Stomach (tissue), 9 donors: Measurements from ENCODE around the gene RGS12. TPM values are rescaled to one million over a fixed set of nuclear protein-coding genes. Genes with fewer than 3 reads are reported as not detected.
A peak's percentile ranks its signal among the peaks of the same experiment; 100 is the strongest.

Experiments used
- DNase-seq, 2 donors: peaks; one replicate each; pipeline versions ENCODE4 v3.0.0 to v3.0.0-alpha.2; 2013 to 2019
- H3K27ac ChIP-seq, 5 donors: fragments of 200-600 bp in 4 of 5; sonication (generic) in 4 of 5; one replicate each; pipeline ENCODE4 v1.5.1; 2013 to 2019; ENCODE audit warnings: mild to moderate bottlenecking in 1 of 5, moderate library complexity in 1 of 5
- H3K27me3 ChIP-seq, 3 donors: fragments of 200-600 bp; sonication (generic); one replicate each; pipeline ENCODE4 v1.5.1; 2017 to 2019; ENCODE audit warnings: mixed run types in 1 of 3
- H3K36me3 ChIP-seq, 4 donors: fragments of 200-600 bp; sonication (generic); 1 replicate in 3 of 4; 2 replicates in 1 of 4; pipeline ENCODE4 v1.5.1; 2016 to 2019
- H3K4me1 ChIP-seq, 4 donors: fragments of 200-600 bp; sonication (generic); one replicate each; pipeline ENCODE4 v1.5.1; 2016 to 2019
- H3K4me3 ChIP-seq, 4 donors: fragments of 200-600 bp; sonication (generic) in 3 of 4; one replicate each; pipeline ENCODE4 v1.5.1; 2016 to 2019; ENCODE audit warnings: mild to moderate bottlenecking in 1 of 4
- H3K9me3 ChIP-seq, 4 donors: fragments of 200-600 bp; sonication (generic); one replicate each; pipeline ENCODE4 v1.5.1; 2016 to 2019
- CTCF ChIP-seq, 7 experiments: fragments of 450-650 bp in 4 of 7; fragments of 200-600 bp in 3 of 7; sonication (generic) in 3 of 7; IDR thresholded peaks; one replicate each; pipeline ENCODE4 v1.5.1; 2016 to 2019; ENCODE audit warnings: antibody characterized with exemption in 7 of 7, control low read depth in 2 of 7, mild to moderate bottlenecking in 1 of 7
- EP300 ChIP-seq: sonication (generic); formaldehyde crosslinking; IDR thresholded peaks from one replicate; pipeline ENCODE4 v1.6.1; 2017; ENCODE audit warnings: antibody characterized with exemption
- POLR2A ChIP-seq, 4 donors: fragments of 450-650 bp; IDR thresholded peaks; one replicate each; pipeline ENCODE4 v1.6.1; 2016; ENCODE audit warnings: antibody characterized with exemption in 4 of 4, control low read depth in 2 of 4, mild to moderate bottlenecking in 1 of 4, moderate library complexity in 1 of 4
- POLR2AphosphoS5 ChIP-seq, 3 donors: sonication (generic); formaldehyde crosslinking; IDR thresholded peaks; one replicate each; pipeline ENCODE4 v1.6.1; 2016; ENCODE audit warnings: antibody characterized with exemption in 3 of 3
- WGBS, 5 donors: extraction: QIAGEN DNeasy Blood & Tissue Kit in 3 of 5; methylation state at CpG; one replicate each; pipeline versions ENCODE4 v1.1.5 to v1.1.7; 2013 to 2018; 5-methylcytosine and 5-hydroxymethylcytosine counted together
- intact Hi-C: fragments of 100-400 bp; cut with DNase I; formaldehyde crosslinking; loops from one replicate; pipeline ENCODE4 v1.15.1; 2023; ENCODE audit warnings: low total_unique reads
- polyA plus RNA-seq, 3 donors: library from polyadenylated mRNA; stranded (reverse); fragments of 200-250 nt; gene quantifications; one replicate each; pipeline ENCODE4 v1.2.3, GENCODE V29; 2013
- total RNA-seq, 5 donors: library from RNA; depleted of rRNA; stranded (reverse); fragments of >200 nt; gene quantifications; one replicate each; pipeline versions ENCODE4 v1.1.0 to v1.2.3, GENCODE V29; 2014 to 2016
- donor health status: healthy with polysubstance abuse.
- donor health status: Bipolar disorder and iron deficiency.
- donor health status: healthy.

The RGS12 gene
- total and polyA plus RNA-seq, 8 donors, result 3.5 to 51.8 (median 19.7) TPM

GRCh38 chr4:3262208-3263052, 30.4 kb upstream of the RGS12 start:
- H3K27ac ChIP-seq, result no peak overlapping the region
- peak in 1 of 2 donors; percentile 17 for DNase-seq
- 83 to 89% (median 86%) methylated on average over 21 to 23 of the region's 23 CpGs for WGBS, 5 donors

GRCh38 chr4:3263053-3263875, 29.6 kb upstream of the RGS12 start:
- Histone ChIP-seq H3K4me1 (no peaks in the 10 kb centered on the region), H3K27me3 (no peaks in the 10 kb centered on the region), H3K4me3 (no peak overlapping the region), H3K36me3 (no peaks in the 10 kb centered on the region), H3K27ac (no peak overlapping the region), H3K9me3 (no peaks in the 10 kb centered on the region)
- intact Hi-C loops, result no loop called here
- 76 to 83% (median 81%) methylated on average over 21 to 28 of the region's 28 CpGs for whole genome bisulfite sequencing, 5 donors
- DNase-seq, result peak in 1 of 2 donors; percentile 20
- TF ChIP-seq POLR2A (IDR thresholded peaks at IDR 0.05) (no peak), CTCF (IDR thresholded peaks at IDR 0.05) (no peak), EP300 (no peak), POLR2AphosphoS5 (IDR thresholded peaks at IDR 0.05) (no peak)

More at GRCh38 chr4:3262208-3263052, 30.4 kb upstream of the RGS12 start:
- intact Hi-C loops, result no loop called here
- no peaks in the 10 kb centered on the region for H3K4me1 ChIP-seq
- no peak overlapping the region for H3K4me3 ChIP-seq
- TF ChIP-seq POLR2A (IDR thresholded peaks at IDR 0.05) (no peak), POLR2AphosphoS5 (IDR thresholded peaks at IDR 0.05) (no peak), EP300 (no peak), CTCF (IDR thresholded peaks at IDR 0.05) (no peak)
- H3K9me3 ChIP-seq, result no peaks in the 10 kb centered on the region
- H3K36me3 ChIP-seq, result no peaks in the 10 kb centered on the region
- no peaks in the 10 kb centered on the region for H3K27me3 ChIP-seq

GRCh38 chr4:3263876-3264193, 29.0 kb upstream of the RGS12 start:
- DNase-seq, result peak in 1 of 2 donors; percentile 10
- intact Hi-C loops, result no loop called here
- no peaks in the 10 kb centered on the region for H3K4me1 ChIP-seq
- H3K9me3 ChIP-seq, result no peaks in the 10 kb centered on the region
- H3K27ac ChIP-seq, result no peak overlapping the region
- no peaks in the 10 kb centered on the region for H3K27me3 ChIP-seq
- TF ChIP-seq POLR2A (IDR thresholded peaks at IDR 0.05), result no peak
- no peak for TF ChIP-seq CTCF (IDR thresholded peaks at IDR 0.05)
- TF ChIP-seq POLR2AphosphoS5 (IDR thresholded peaks at IDR 0.05), result no peak
- no peak for TF ChIP-seq EP300
- WGBS, 5 donors, result 62 to 67% (median 64%) methylated on average over 6 of the region's 6 CpGs
- H3K36me3 ChIP-seq, result no peaks in the 10 kb centered on the region
- H3K4me3 ChIP-seq, result no peak overlapping the region

- Histone ChIP-seq H3K27me3 (no peaks in the 10 kb centered on the region), H3K36me3 (no peaks in the 10 kb centered on the region), H3K27ac (no peak overlapping the region), H3K4me1 (peaks cover 0 to 8% (median 2%) of the 10 kb centered on the region in 4 donors), H3K4me3 (no peak overlapping the region), H3K9me3 (no peaks in the 10 kb centered on the region)
- TF ChIP-seq POLR2A (IDR thresholded peaks at IDR 0.05), result no peak
- TF ChIP-seq POLR2AphosphoS5 (IDR thresholded peaks at IDR 0.05), result no peak
- TF ChIP-seq CTCF (IDR thresholded peaks at IDR 0.05), result no peak
- TF ChIP-seq EP300, result no peak
- WGBS, 5 donors, result 93 to 96% (median 94%) methylated on average over 17 of the region's 17 CpGs
- DNase-seq, result peak in 1 of 2 donors; percentile 23
- intact Hi-C loops, result no loop called here
These were observed 26.7 kb upstream of the RGS12 start for GRCh38 chr4:3266076-3266475.
